ENCODE measurements around the gene PCK1. TPM values are rescaled to one million over a fixed set of nuclear protein-coding genes. Genes with fewer than 3 reads are reported as not detected.
A peak's percentile ranks its signal among the peaks of the same experiment; 100 is the strongest.
"Not testable (repeated sequence)": the region's sequence is repeated elsewhere in the genome, so short reads cannot be mapped to it uniquely, and the experiment has no call there.

PCK1 gene
- total RNA-seq: not detected in 2 replicates

DNA sequence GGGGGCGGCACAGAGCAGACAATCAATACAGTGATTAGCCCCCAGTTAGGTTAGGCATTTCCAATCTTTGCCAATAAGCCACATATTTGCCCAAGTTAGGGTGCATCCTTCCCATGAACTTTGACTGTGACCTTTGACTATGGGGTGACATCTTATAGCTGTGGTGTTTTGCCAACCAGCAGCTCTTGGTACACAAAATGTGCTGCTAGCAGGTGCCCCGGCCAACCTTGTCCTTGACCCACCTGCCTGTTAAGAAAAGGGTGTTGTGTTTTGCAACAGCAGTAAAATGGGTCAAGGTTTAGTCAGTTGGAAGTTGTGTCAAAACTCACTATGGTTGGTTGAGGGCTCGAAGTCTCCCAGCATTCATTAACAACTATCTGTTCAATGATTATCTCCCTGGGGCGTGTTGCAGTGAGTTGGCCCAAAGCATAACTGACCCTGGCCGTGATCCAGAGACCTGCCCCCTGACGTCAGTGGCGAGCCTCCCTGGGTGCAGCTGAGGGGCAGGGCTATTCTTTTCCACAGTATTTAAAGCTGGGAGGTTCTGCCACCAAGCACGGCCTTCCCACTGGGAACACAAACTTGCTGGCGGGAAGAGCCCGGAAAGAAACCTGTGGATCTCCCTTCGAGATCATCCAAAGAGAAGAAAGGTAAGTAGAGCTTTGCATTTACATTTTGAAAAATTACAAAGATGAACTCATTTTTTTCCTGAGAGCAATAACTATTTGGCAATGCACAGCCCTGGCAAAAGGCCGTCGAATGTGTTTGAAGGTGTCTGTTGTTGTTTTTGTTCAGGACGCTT lies at the start of gene PCK1:
PCK1 (plus strand) TSS at position 557 of the 802 bp plus-strand sequence. CDS start 302 bp downstream, outside the sequence.
- no peak for DNase-seq (ENCODE audit: low read depth in 2 of 2)

DNA sequence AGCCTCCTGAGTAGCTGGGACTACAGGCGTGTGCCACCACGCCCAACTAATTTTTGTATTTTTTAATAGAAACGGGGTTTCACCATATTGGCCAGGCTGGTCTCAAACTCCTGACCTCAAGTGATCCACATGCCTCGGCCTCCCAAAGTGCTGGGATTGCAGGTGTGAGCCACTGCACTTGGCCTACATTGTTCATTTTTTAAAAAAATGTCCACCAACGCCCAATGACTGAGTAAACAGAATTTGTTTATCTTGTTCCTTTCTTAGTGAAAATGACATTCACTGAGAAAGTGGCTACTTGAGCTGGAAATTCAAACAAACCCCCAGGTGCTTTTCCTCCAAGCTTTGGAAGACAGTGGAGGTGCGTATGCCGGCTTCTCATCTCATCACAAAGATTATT lies 49.2 kb upstream of the PCK1 start:
- not testable (repeated sequence) for DNase-seq (ENCODE audit: low read depth in 2 of 2)

DNA sequence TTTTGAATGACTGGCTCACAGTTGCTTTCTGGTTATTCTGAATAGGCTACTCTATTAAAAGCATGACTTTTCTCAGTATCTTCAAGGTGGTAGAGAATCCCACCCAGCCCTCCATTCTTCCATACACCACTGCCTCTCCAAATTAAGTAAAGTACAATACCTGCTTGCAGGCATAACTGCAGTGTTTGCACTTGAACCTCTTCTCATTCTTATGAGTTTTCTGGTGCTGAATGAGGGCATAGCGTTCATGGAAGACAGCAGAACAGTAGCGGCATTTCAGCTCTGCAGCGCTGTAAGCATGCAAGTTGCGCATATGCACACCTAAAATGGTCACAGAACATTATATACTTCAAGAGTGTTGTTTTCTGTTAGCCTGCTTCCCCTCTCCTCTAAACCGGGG lies 48.5 kb upstream of the PCK1 start:
- no peak for DNase-seq (ENCODE audit: low read depth in 2 of 2)

DNA sequence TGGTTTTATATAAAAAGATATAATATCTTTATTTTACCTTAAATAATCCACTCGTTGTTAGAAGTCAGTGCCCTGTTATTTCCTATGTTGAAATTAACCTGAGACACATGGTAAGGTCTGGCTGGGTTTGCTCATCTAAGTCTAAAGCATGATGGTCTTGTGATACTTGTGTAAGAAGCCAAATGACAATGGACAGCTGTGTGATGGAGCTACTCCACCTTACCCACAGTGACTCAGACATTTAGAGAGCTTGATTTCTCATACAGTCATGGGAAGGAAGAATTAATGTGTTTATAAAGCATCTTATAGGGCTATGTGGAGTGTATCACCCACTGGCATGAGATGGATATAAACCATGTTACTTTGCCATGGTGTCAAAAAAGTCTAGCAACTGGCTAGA lies 47.7 kb upstream of the PCK1 start:
- DNase-seq (ENCODE audit: low read depth in 2 of 2): no peak

DNA sequence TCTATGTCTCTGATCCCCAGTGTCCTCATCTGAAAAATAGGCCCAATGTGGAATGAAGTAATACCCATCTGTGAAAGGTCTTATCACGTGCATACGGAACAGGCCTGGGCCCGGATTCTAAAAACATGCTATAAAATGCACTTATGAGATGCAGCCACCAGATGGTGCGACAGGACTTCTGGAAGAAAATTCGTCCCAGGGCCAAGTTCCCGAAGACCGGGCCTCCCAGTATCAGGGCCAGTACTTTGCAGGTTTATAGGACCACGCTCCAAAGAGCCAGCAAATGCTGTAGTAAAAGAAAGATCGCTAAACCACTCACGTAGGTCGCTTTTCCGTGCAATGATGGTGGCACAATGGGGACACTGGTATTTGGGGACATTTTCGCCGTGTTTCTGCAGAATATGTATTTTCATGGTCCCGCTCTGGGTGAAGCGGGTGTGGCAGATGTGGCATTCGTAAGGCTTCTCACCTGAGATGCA lies 46.6 kb upstream of the PCK1 start:
- peak; percentile 54 to 69 for DNase-seq (ENCODE audit: low read depth in 2 of 2)

DNA sequence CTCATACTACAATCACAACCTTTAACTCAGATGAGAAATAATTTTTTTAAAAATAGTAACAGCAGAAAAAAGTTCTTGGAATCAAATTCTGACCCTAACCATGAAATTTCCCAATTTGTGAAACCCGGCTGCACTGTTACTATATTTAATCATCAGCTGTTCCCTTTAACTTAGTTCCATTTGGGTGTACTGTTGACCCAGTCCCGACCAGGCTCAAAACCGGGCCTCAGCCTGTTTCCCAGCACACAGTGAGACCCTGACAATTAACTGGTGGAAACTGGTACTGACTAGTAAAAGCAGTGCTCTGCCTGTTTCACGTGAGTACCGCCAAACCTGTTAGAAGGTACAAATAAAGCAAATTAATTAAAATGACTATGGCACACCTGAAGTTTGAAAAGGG lies 43.0 kb upstream of the PCK1 start:
- DNase-seq (ENCODE audit: low read depth in 2 of 2): no peak

DNA sequence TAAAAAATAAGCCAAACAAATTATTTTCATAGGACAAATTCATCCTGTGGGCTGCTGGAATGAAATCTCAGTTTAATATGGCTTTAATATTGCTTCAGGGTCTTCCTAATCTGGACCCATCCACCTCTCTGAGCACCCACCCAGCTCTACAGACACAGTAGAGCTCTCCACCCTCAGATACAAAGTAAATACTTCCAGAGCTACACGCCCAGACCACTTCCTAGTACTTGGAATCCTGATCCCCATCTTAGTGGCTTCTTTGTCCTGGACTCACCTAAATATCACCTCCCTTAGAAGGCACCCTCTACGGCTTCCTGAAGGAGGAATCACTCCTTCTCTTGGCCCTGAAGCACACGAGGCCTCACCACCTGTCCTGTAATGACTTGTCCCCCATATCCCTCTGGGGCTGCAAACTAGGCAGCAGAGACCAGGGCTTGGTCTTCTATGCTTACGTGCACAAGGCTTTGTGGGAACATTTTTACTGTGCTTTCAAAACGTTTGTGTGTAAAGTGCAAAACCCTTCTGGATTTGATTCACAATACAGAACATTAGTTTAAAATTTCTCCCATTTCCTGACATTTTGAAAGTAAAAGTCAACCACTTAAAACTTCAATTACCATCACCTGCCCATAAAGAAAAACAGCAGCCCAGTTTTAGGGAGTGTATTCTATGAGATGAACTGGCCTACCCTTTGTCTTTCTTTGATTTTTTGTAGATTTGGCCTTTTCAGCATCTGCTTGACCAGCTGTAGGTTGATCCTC lies 38.4 kb upstream of the PCK1 start:
- DNase-seq (ENCODE audit: low read depth in 2 of 2): no peak

DNA sequence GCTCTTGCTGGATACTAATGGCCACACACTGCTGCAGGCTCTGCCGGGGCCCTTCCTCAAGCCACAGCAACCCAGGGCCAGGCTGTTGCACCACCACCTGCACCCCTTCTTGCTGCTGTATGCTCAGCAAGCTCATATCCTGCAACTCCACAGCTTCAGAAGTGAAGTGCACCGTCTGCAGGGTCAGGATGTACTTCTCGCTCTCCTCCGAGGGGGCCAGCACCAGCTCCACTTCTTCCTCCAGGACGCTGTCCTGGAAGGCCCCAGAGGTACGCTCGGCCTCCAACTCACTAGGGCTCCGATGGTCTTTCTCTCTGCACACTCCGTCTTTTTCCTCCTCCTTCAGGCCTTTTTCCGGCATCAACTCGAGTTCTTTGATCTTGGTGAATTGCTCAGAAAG lies 37.1 kb upstream of the PCK1 start:
- no peak for DNase-seq (ENCODE audit: low read depth in 2 of 2)

DNA sequence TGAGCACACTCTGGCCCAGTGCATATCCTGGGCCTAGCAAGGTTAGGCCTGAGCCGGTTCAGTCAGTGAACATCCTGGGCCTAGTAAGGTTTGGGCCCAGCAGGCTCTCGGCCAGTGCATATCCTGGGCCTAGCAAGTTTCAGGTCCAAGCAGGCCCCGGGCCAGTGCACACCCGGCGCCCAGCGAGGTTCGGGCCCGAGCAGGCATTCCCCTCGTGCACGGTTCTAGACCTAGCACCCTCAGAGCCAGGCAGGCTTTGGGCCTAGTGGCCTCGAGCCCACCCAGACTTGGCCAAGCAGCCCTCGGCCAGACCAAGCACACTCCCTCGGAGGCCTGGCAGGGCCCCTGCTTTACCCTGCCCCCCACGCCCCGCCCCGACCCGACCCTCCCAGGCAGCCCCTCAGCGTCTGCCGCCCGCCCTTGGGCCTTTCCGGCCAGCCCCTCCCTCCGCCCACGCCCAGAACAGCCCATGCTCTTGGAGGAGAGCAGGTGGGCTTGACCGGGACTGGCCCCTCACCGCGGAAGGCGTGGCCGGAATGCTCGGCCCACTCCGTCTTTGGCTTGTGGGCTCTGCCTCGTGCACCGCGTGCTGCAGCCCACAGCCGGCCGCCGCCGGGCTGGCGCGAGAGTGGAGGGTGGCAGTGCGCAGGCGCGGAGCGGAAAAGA lies 36.3 kb upstream of the PCK1 start, which contains the start of gene CTCFL:
CTCFL (minus strand) TSS at position 630 of the 666 bp plus-strand sequence. CDS start 935 bp downstream, outside the sequence.
- DNase-seq (ENCODE audit: low read depth in 2 of 2): no peak

DNA sequence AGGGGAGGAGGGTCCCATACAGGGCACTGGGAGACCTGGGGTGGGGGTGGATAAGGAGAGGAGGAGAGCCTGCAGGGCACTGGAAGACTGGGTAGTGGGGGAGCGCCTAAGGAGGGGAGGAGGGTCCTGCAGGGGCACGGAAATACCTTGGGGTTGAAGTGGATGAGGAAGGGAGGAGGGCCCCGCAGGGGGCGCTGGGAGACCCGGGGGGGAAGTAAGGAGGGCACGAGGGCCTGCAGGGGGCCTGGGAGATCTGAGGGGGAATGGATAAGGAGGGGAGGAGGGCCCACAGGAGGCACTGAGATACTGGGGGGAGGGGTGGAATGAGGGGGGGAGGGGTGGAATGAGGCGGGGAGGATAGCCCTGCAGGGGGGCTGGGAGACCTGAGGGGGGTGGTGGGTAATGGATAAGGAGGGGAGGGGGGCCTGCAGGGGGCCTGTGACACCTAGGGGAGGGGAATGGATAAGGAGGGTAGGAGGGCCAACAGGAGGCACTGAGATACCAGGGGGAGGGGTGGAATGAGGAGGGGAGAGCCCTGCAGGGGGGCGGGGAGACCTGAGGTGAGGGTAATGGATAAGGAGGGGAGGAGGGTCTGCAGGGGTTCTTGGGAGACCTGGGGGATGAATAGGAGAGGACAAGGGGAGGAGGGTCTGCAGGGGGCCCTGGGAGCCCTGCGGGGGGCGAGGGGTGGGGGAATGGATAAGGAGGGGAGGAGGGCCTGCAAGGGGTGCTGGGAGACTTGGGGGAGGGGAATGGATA lies 35.4 kb upstream of the PCK1 start:
- DNase-seq (ENCODE audit: low read depth in 2 of 2): no peak

DNA sequence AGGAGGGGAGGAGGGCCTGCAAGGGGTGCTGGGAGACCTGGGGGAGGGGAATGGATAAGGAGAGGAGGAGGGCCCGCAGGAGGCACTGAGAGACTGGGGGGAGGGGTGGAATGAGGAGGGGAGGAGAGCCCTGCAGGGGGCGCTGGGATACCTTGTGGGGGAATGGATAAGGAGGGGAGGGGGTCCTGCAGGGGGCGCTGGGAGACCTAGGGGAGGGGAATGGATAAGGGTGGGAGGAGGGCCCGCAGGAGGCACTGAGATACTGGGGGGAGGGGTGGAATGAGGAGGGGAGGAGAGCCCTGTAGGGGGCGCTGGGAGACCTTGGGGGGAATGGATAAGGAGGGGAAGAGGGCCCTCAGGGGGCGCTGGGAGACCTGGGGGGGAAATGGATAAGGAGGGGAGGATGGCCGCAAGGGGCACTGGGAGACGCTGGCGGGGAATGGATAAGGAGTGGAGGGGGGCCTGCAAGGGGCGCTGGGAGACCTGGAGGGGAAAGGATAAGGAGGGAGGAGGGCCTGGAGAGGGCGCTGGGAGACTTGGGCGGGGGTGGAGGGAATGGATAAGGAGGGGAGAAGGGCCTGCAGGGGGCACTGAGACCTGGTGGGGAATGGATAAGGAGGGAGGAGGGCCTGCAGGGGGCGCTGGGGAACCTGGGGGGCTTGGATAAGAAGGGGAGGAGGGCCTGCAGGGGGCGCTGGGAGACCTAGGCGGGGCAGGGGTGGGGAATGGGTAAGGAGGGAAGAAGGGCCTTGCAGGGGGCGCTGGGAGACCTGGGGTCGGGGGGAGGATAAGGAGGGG lies 34.6 kb upstream of the PCK1 start:
- no peak for DNase-seq (ENCODE audit: low read depth in 2 of 2)

DNA sequence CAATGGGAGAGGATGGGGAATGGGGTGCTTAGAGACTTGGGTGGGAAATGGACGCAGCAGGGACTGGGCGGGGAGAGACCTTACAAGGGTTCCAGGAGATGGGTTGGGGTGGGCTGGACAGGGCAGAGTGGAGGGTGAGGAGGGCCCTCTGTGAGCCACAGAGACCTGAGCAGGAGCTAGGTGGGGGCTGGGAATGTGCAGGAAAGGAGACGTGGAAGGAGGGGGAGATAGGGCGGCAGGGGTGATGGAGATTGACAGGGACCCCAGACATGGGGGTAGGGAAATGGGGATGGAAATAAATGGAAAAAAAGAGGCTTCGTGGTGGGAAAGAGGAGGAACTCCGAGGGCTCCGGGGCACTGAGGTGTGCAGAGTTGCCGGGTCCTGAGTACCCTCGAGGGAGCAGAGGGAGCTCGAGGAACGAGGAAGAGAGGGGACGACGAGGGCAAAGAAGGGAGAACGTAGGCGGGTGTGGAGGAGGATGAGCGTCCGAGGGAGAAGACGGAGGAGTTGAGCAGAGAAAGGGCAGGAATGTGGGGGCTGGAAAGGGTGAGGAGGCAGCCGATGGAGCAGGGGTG lies 33.9 kb upstream of the PCK1 start:
- DNase-seq (ENCODE audit: low read depth in 2 of 2): no peak

DNA sequence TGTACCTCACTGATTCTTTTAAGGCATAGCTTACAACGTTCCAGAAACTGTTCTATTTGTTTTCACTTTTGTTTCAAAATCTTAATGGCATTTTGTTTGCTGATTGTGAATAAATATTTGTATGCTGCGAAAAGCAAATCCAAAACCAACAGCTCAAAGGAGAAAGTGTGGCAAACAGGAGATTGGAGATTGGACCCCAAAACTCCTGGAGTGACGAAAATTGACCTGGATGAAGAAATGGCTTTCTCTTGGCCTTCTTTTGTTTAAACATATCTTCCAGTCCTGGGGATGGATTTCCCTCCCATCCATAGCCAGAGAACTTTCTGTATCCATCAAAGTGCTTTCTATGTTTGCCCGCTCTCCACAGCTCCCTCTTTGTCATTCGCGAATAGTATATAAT lies 33.2 kb upstream of the PCK1 start:
- DNase-seq (ENCODE audit: low read depth in 2 of 2): no peak

DNA sequence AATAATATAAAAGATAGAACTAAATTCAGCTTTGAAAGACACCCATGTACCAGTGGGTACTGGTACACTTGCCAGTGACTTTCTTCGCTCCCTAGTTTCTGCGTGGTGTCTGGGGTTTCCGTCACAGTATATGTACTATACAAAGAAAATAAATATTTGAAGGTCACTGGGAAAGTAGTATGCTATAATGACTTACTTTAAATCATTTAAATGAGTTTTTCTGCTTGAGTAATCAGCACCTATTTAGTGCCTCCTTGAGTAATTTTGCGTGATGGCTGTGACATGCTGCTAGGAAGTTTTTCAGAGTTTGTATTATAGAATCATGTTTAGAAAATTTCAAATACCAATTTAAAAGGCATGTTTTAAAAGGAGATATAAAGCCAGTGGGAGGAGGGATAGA lies 32.8 kb upstream of the PCK1 start:
- DNase-seq (ENCODE audit: low read depth in 2 of 2): no peak

DNA sequence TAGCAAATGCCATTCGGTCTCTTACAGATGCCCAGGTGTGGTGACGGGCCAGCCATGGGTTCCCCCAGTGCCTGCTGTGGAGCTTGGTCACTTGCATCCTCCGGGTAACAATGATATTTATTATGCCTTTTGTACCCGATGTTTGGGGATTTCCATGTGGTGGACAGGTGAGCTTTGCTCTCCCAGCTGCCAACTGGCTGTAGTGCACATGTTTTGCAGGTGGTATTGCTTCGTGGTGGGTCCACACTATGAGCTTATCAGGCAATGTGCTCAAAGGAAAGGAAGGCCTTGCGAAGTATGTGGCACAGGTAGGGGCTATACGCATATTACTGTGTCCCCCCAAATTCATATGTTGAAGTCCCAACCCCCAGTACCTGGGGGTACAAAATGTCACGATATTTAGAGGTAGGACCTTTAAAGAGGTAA lies 31.7 kb upstream of the PCK1 start:
- DNase-seq (ENCODE audit: low read depth in 2 of 2): no peak

DNA sequence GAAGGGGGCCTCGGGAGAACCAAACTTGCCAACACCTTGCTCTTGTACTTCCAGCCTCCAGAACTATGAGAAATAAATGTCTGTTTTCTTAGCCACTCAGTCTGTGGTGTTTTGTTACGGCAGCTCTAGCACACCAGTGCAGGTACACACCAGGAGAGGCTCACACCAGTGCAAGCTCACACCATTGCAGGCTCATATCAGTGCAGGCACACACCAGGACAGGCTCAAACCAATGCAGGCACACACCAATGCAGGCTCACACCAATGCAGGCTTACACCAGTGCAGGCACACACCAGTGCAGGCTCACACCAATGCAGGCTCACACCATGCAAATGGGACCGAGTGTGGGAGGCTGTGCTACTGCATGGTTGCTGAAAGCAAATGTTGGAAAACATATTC lies 31.1 kb upstream of the PCK1 start:
- no peak for DNase-seq (ENCODE audit: low read depth in 2 of 2)

DNA sequence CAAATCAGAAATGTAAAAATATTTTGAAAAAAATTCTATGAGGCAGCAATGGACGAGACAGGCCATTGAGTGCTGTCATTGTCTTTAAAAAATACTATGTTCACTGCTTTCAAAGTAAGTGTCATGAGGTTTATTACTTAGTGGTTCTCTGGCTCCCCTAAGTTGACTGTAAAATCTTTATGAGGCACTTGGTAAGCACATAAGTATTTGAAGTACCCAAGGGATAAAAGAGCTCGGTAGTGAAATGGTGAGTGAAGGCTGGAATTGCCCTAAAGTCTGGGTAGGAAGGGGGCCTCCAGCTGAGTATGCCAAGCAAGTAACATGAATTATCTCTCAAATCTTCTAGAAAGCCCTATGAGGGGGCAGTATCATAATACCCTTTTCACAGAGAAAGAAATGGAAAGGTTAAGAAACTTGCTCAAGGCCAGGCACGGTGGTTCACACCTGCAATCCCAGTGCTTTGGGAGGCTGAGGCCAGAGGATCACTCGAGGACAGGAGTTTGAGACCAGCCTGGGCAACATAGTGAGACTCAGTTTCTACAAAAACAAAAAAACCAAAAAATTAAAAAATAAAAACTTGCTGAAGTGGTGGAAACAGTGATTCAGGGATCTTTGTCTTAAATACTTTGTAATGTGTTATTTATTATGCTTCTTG lies 30.5 kb upstream of the PCK1 start:
- DNase-seq (ENCODE audit: low read depth in 2 of 2): no peak

DNA sequence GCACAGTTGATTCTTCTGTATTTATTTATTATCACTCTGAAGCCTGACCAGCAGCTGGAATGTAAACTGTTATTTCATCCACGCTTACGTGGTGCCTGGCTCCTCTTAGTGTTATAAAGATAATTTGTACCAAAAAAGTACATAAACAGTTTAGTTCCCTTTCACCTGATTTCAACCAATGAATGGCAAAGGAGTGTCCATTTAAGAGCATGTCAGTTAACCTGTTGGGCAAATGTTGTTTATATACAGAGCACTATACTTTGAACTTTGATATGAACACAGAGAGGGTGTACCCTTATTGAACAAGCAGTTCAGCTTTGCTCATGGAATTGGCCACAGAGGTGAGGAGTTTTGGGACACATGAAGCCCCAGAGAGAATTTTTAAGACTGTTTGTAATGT lies 28.8 kb upstream of the PCK1 start:
- no peak for DNase-seq (ENCODE audit: low read depth in 2 of 2)

DNA sequence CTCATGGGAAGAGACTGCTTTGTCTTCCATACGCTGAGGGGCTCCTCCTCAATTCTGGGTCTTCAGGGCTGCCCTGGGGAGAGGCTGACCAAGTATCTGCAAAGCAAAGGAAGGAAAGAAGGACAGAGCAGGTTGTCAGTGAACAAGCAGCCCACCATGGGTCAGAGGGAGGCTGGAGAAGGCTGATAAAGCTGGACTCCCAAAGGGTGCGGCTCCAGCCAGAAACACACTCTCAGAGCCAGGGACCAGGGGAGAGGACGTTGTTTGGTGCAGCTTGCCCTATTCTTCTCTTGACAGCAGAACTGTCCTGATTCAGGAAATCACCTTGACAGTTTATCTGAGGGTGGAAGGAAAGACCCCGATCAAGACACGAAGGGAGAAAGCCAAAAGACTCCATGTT lies 25.6 kb upstream of the PCK1 start:
- DNase-seq (ENCODE audit: low read depth in 2 of 2): no peak
